ENCODE measurements around the gene ATXN1L.

DNA sequence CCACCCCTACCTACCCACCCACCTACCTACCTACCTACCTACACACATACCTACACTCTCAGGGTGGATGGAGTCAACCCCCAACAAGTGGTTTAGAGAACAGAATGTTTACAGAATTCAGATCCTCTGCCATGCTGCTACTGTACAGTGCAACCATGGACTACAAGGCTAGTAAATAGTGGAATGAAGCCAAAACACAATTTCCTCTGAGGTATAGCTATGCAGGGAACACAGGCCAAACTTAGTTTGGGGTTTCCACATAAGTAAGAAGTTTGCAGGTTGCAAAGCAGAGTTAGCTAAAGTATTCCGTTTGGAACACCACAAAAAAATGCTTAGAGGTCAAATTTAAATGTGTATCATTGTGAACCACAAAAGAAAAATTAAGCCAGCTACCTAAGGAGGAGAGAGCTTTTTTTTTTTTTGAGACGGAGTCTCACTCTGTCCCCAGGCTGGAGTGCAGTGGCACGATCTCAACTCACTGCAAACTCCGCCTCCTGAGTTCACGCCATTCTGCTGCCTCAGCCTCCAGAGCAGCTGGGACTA, 34.4 kb upstream of the ATXN1L start:
- TF ChIP-seq, protein P1, sequence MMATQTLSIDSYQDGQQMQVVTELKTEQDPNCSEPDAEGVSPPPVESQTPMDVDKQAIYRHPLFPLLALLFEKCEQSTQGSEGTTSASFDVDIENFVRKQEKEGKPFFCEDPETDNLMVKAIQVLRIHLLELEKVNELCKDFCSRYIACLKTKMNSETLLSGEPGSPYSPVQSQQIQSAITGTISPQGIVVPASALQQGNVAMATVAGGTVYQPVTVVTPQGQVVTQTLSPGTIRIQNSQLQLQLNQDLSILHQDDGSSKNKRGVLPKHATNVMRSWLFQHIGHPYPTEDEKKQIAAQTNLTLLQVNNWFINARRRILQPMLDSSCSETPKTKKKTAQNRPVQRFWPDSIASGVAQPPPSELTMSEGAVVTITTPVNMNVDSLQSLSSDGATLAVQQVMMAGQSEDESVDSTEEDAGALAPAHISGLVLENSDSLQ (IDR thresholded peaks at IDR 0.05): no peak
- TF ChIP-seq SUZ12 (IDR thresholded peaks at IDR 0.05): no peak
- no peak for TF ChIP-seq FOXK2 (IDR thresholded peaks at IDR 0.05)
- no peak for TF ChIP-seq SP1 (IDR thresholded peaks at IDR 0.05)
- no peak for TF ChIP-seq FOXM1 (IDR thresholded peaks at IDR 0.05; ENCODE audit: borderline replicate concordance)
- TF ChIP-seq FOXA1 (IDR thresholded peaks at IDR 0.05): no peak
- TF ChIP-seq TARDBP (IDR thresholded peaks at IDR 0.05): no peak

Data from HEK293T (cell line).